ENCODE measurements around the gene RAB3B.
"Not testable (repeated sequence)": the region's sequence is repeated elsewhere in the genome, so short reads cannot be mapped to it uniquely, and the experiment has no call there.

The RAB3B gene

GRCh38 chr1:51990478-51990965, at the start of gene RAB3B:
RAB3B (minus strand) TSS chr1:51990700; CDS start chr1:51977117, 13,583 bp downstream.
- peak; percentile 4 to 34 for DNase-seq

GRCh38 chr1:52037909-52038308, 47.4 kb upstream of the RAB3B start:
- DNase-seq, result no peak

GRCh38 chr1:52037402-52037814, 46.9 kb upstream of the RAB3B start:
- DNase-seq, result no peak

GRCh38 chr1:52034050-52034384, 43.5 kb upstream of the RAB3B start:
- no peak for DNase-seq

- DNase-seq, result peak; percentile 77 to 79
Measured at GRCh38 chr1:52033190-52034049, 42.9 kb upstream of the RAB3B start, which contains the start of gene KTI12. KTI12 (minus strand) TSS chr1:52033810; CDS start chr1:52033761, 49 bp downstream.

GRCh38 chr1:52032785-52033131, 42.3 kb upstream of the RAB3B start:
- DNase-seq, result peak; percentile 8 to 12

- DNase-seq, result no peak
Measured at GRCh38 chr1:52032124-52032784, 41.8 kb upstream of the RAB3B start.

GRCh38 chr1:52028839-52029238, 38.3 kb upstream of the RAB3B start:
- DNase-seq, result not testable (repeated sequence)

- DNase-seq, result no peak
Measured at GRCh38 chr1:52028328-52028727, 37.8 kb upstream of the RAB3B start.

- no peak for DNase-seq
Measured at GRCh38 chr1:52026278-52026677, 35.8 kb upstream of the RAB3B start.

- DNase-seq, result no peak
Measured at GRCh38 chr1:52022133-52022532, 31.6 kb upstream of the RAB3B start.

GRCh38 chr1:52008071-52008809, 17.7 kb upstream of the RAB3B start:
- no peak for DNase-seq

- DNase-seq, result no peak
Measured at GRCh38 chr1:52007215-52008002, 16.9 kb upstream of the RAB3B start.

GRCh38 chr1:52006081-52006553, 15.6 kb upstream of the RAB3B start:
- not testable (repeated sequence) for DNase-seq

GRCh38 chr1:52005548-52005947, 15.0 kb upstream of the RAB3B start:
- DNase-seq, result not testable (repeated sequence)

GRCh38 chr1:52003877-52004276, 13.4 kb upstream of the RAB3B start:
- no peak for DNase-seq

GRCh38 chr1:52002038-52002917, 11.8 kb upstream of the RAB3B start:
- DNase-seq, result peak; percentile 65 to 98

- no peak for DNase-seq
Measured at GRCh38 chr1:51998701-51999100, 8.2 kb upstream of the RAB3B start.

GRCh38 chr1:51997974-51998382, 7.5 kb upstream of the RAB3B start:
- no peak for DNase-seq

GRCh38 chr1:51989582-51990477, 670 bp downstream of the RAB3B start:
- no peak for DNase-seq
